AG04450 (cell line): ENCODE results near the gene CTF1. TPM values are rescaled to one million over a fixed set of nuclear protein-coding genes. Genes with fewer than 3 reads are reported as not detected.

Source experiments
- CTCF ChIA-PET: fragments of 300-600, 350-600 bp; formaldehyde crosslinking; extraction: SDS; loops from one replicate; lab custom pipeline; 2022; ENCODE audit warnings: antibody characterized with exemption, inconsistent platforms; lab: Charles Lee
- POLR2A ChIA-PET: fragments of 350-600 bp; formaldehyde crosslinking; extraction: SDS; loops from one replicate; lab custom pipeline; 2021; ENCODE audit warnings: antibody characterized with exemption, inconsistent platforms; lab: Yijun Ruan, JAX
- DNase-seq: peaks from one replicate; pipeline ENCODE4 v3.0.0-alpha.2; 2011; ENCODE audit warnings: low read depth, low spot score
- H3K27ac ChIP-seq: one replicate; pipeline ENCODE4 v1.5.1; 2012; ENCODE audit warnings: low read depth, low read length, control low read depth
- H3K27me3 ChIP-seq: one replicate; pipeline ENCODE4 v1.6.0; 2012; ENCODE audit warnings: low read length; ENCODE audit not compliant: control insufficient read depth, insufficient read depth
- H3K4me3 ChIP-seq: 2 replicates; pipeline ENCODE4 v1.5.1; 2011; ENCODE audit warnings: mild to moderate bottlenecking, low read depth, low read length, control low read depth
- H3K9me3 ChIP-seq: 2 replicates; pipeline ENCODE4 v1.5.1; 2012; ENCODE audit warnings: low read length; ENCODE audit not compliant: control insufficient read depth, insufficient read depth
- polyA plus RNA-seq: library from polyadenylated mRNA; depleted of rRNA; stranded (reverse); fragments of >200 nt; gene quantifications from 2 replicates; pipeline ENCODE4 v1.2.3, GENCODE V29; 2011; rRNA removed
- small RNA-seq: library from RNA; depleted of rRNA; stranded (forward); fragments of <200 nt; gene quantifications from one replicate; pipeline ENCODE3, GENCODE V24; 2012; ENCODE audit warnings: low read depth; ENCODE audit not compliant: insufficient read length
- TF ChIP-seq, protein P1 (sequence below): IDR thresholded peaks from 2 replicates; pipeline ENCODE4 v1.5.1; 2011; ENCODE audit warnings: low read depth, low read length, control low read depth, inconsistent platforms

Gene CTF1
- polyA plus RNA-seq, 1 experiment = 10.1 TPM

DNA sequence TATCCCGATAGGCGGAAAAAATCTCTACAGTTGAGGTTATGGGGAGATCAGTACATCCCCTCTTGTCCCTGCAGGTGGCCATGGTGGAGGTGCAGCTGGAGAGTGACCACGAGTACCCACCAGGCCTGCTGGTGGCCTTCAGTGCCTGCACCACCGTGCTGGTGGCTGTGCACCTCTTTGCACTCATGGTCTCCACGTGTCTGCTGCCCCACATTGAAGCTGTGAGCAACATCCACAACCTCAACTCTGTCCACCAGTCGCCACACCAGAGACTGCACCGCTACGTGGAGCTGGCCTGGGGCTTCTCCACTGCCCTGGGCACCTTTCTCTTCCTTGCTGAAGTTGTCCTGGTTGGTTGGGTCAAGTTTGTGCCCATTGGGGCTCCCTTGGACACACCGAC, 56.7 kb downstream of the CTF1 start:
- DNase-seq = no peak
- POLR2A ChIA-PET = interaction anchor here (0.6 kb wide), 1 partner anchor 17 kb away, joined by 7 read pairs; no protein-coding TSS in a partner anchor
- CTCF ChIA-PET = interaction anchor here (0.6 to 1.9 kb wide), 15 partner anchors 11 to 915 kb away, joined by 3 to 10 read pairs (median 5); partner anchors contain the start of genes KAT8, ZNF646 and ZNF668
- Histone ChIP-seq H3K27me3 (no peaks in the 10 kb centered on the region), H3K9me3 (no peaks in the 10 kb centered on the region; the same call in 1 of the 2 replicates), H3K4me3 (no peak overlapping the region), H3K27ac (no peak overlapping the region)
- TF ChIP-seq, protein P1, sequence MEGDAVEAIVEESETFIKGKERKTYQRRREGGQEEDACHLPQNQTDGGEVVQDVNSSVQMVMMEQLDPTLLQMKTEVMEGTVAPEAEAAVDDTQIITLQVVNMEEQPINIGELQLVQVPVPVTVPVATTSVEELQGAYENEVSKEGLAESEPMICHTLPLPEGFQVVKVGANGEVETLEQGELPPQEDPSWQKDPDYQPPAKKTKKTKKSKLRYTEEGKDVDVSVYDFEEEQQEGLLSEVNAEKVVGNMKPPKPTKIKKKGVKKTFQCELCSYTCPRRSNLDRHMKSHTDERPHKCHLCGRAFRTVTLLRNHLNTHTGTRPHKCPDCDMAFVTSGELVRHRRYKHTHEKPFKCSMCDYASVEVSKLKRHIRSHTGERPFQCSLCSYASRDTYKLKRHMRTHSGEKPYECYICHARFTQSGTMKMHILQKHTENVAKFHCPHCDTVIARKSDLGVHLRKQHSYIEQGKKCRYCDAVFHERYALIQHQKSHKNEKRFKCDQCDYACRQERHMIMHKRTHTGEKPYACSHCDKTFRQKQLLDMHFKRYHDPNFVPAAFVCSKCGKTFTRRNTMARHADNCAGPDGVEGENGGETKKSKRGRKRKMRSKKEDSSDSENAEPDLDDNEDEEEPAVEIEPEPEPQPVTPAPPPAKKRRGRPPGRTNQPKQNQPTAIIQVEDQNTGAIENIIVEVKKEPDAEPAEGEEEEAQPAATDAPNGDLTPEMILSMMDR = no peak

Small RNA genes within 50 kb of the gene (small RNA-seq; reads per million reads assigned to genes)
- gene AC135048.1 (not detected), gene MIR4519 (not detected), gene MIR762 (not detected)

Other genes with a start within 250 kb of the CTF1 start
- gene PRR14, start 245.7 kb upstream of the CTF1 start, polyA plus RNA-seq = 4.9 and 6.9 TPM in 2 replicates
- 5.0 and 9.0 TPM in 2 replicates for gene FBRS, start 238.2 kb upstream of the CTF1 start, polyA plus RNA-seq
- 3.1 and 5.8 TPM in 2 replicates for gene SRCAP, start 197.4 kb upstream of the CTF1 start, polyA plus RNA-seq
- gene PHKG2, start 148.2 kb upstream of the CTF1 start, polyA plus RNA-seq = 21.7 and 26.0 TPM in 2 replicates
- gene CFAP119, start 134.6 kb upstream of the CTF1 start, polyA plus RNA-seq = 2.6 and 3.1 TPM in 2 replicates
- gene RNF40, start 134.3 kb upstream of the CTF1 start, polyA plus RNA-seq = 66.8 and 75.5 TPM in 2 replicates
- 5.1 and 8.0 TPM in 2 replicates for gene ZNF629, start 109.4 kb upstream of the CTF1 start, polyA plus RNA-seq
- 27.7 and 27.8 TPM in 2 replicates for gene BCL7C, start 2.5 kb upstream of the CTF1 start, polyA plus RNA-seq
- 7.1 and 10.6 TPM in 2 replicates for gene FBXL19, start 27.0 kb downstream of the CTF1 start, polyA plus RNA-seq
- gene ORAI3, start 52.5 kb downstream of the CTF1 start, polyA plus RNA-seq = 23.7 and 29.5 TPM in 2 replicates
- 1.1 and 1.4 TPM in 2 replicates for gene SETD1A, start 61.1 kb downstream of the CTF1 start, polyA plus RNA-seq
- gene HSD3B7, start 88.6 kb downstream of the CTF1 start, polyA plus RNA-seq = 6.1 and 9.5 TPM in 2 replicates
- gene STX1B, start 114.0 kb downstream of the CTF1 start, polyA plus RNA-seq = 4.2 and 4.8 TPM in 2 replicates
- 43.7 and 45.9 TPM in 2 replicates for gene STX4, start 136.9 kb downstream of the CTF1 start, polyA plus RNA-seq
- gene ZNF668, start 177.6 kb downstream of the CTF1 start, polyA plus RNA-seq = 5.9 and 8.6 TPM in 2 replicates
- 2.4 and 4.5 TPM in 2 replicates for gene ZNF646, start 177.8 kb downstream of the CTF1 start, polyA plus RNA-seq
- 0.67 and 0.79 TPM in 2 replicates for gene PRSS53, start 192.3 kb downstream of the CTF1 start, polyA plus RNA-seq
- gene VKORC1, start 198.2 kb downstream of the CTF1 start, polyA plus RNA-seq = 210 and 272 TPM in 2 replicates
- gene BCKDK, start 211.8 kb downstream of the CTF1 start, polyA plus RNA-seq = 31.6 and 42.3 TPM in 2 replicates
- gene KAT8, start 221.1 kb downstream of the CTF1 start, polyA plus RNA-seq = 23.0 and 24.7 TPM in 2 replicates
- not detected in 2 replicates for gene PRSS8, start 239.1 kb downstream of the CTF1 start, polyA plus RNA-seq